ENCODE results near the gene DIP2C. TPM values are rescaled to one million over a fixed set of nuclear protein-coding genes. Genes with fewer than 3 reads are reported as not detected.

DIP2C gene
- polyA plus RNA-seq, 3 donors: 0.11 TPM; not detected in 2

- Histone ChIP-seq H3K36me3 (replicated peaks in 1 of 2; ENCODE audit: control insufficient read depth in 1 of 2, insufficient read depth in 2 of 2, low read length in 2 of 2) (no peaks in the 10 kb centered on the region), H4K20me1 (ENCODE audit: insufficient read depth, low read length) (no peaks in the 10 kb centered on the region), H3K9me3 (replicated peaks in 1 of 2; ENCODE audit: control insufficient read depth in 1 of 2, insufficient read depth in 1 of 2, low read length in 2 of 2) (no peaks in the 10 kb centered on the region), H3K4me2 (replicated peaks; ENCODE audit: extremely low read depth, low read length, poor library complexity, severe bottlenecking) (no peak overlapping the region), H3K9ac (ENCODE audit: insufficient read depth, low read length, poor library complexity, severe bottlenecking) (no peak overlapping the region), H3K27ac (ENCODE audit: low read depth in 1 of 2, low read length in 2 of 2) (no peak overlapping the region), H3K4me1 (ENCODE audit: control insufficient read depth in 1 of 2, insufficient read depth in 2 of 2, low read length in 2 of 2) (no peaks in the 10 kb centered on the region), H3K27me3 (ENCODE audit: control insufficient read depth in 2 of 2, insufficient read depth in 2 of 2, low read length in 2 of 2) (no peaks in the 10 kb centered on the region), H3K79me2 (ENCODE audit: insufficient read depth, low read length) (no peaks in the 10 kb centered on the region), H3K4me3 (replicated peaks in 1 of 3; ENCODE audit: low read depth in 2 of 3, low read length in 3 of 3) (no peak overlapping the region), H2AFZ (ENCODE audit: insufficient read depth, low read depth, low read length, poor library complexity, severe bottlenecking) (no peak overlapping the region)
- Mint-ChIP-seq H3K4me1 (no peaks in the 10 kb centered on the region), H3K36me3 (no peaks in the 10 kb centered on the region), H3K9me3 (peaks cover 0 to 2% (median 0%) of the 10 kb centered on the region in 7 donors), H3K27me3 (ENCODE audit: low read depth in 3 of 3) (peaks cover 3 to 21% (median 7%) of the 10 kb centered on the region in 3 donors), H3K27ac (no peak overlapping the region), H3K4me3 (no peak overlapping the region)
- no peak for TF ChIP-seq CTCF (IDR thresholded peaks at IDR 0.05)
- 96% methylated on average over 13 of the region's 18 CpGs for WGBS (ENCODE audit: insufficient coverage)
- intact Hi-C loops (cut with micrococcal nuclease): no loop called here
- no peak for DNase-seq
Observed at GRCh38 chr10:531541-531940, 157.9 kb downstream of the DIP2C start.

GRCh38 chr10:530717-531116 lies 158.8 kb downstream of the DIP2C start:
- H3K36me3 Mint-ChIP-seq: no peaks in the 10 kb centered on the region
- intact Hi-C loops (cut with micrococcal nuclease): no loop called here
- Histone ChIP-seq H3K4me3 (replicated peaks in 1 of 3; ENCODE audit: low read depth in 2 of 3, low read length in 3 of 3) (no peak overlapping the region), H3K4me2 (replicated peaks; ENCODE audit: extremely low read depth, low read length, poor library complexity, severe bottlenecking) (no peak overlapping the region), H3K27ac (ENCODE audit: low read depth in 1 of 2, low read length in 2 of 2) (no peak overlapping the region), H2AFZ (ENCODE audit: insufficient read depth, low read depth, low read length, poor library complexity, severe bottlenecking) (no peak overlapping the region), H3K27me3 (ENCODE audit: control insufficient read depth in 2 of 2, insufficient read depth in 2 of 2, low read length in 2 of 2) (no peaks in the 10 kb centered on the region), H3K36me3 (replicated peaks in 1 of 2; ENCODE audit: control insufficient read depth in 1 of 2, insufficient read depth in 2 of 2, low read length in 2 of 2) (no peaks in the 10 kb centered on the region), H3K4me1 (ENCODE audit: control insufficient read depth in 1 of 2, insufficient read depth in 2 of 2, low read length in 2 of 2) (no peaks in the 10 kb centered on the region), H4K20me1 (ENCODE audit: insufficient read depth, low read length) (no peaks in the 10 kb centered on the region), H3K79me2 (ENCODE audit: insufficient read depth, low read length) (no peaks in the 10 kb centered on the region), H3K9me3 (replicated peaks in 1 of 2; ENCODE audit: control insufficient read depth in 1 of 2, insufficient read depth in 1 of 2, low read length in 2 of 2) (no peaks in the 10 kb centered on the region), H3K9ac (ENCODE audit: insufficient read depth, low read length, poor library complexity, severe bottlenecking) (no peak overlapping the region)
- 92% methylated on average over 15 of the region's 16 CpGs for WGBS (ENCODE audit: insufficient coverage)
- DNase-seq: no peak
- H3K4me1 Mint-ChIP-seq: no peaks in the 10 kb centered on the region
- H3K27ac Mint-ChIP-seq: no peak overlapping the region
- no peak overlapping the region for H3K4me3 Mint-ChIP-seq
- TF ChIP-seq CTCF (IDR thresholded peaks at IDR 0.05): no peak
- H3K27me3 Mint-ChIP-seq (ENCODE audit: low read depth in 3 of 3): peaks cover 3 to 17% (median 10%) of the 10 kb centered on the region in 3 donors
- H3K9me3 Mint-ChIP-seq: peaks cover 0 to 2% (median 0%) of the 10 kb centered on the region in 7 donors

Measured in CD14-positive monocyte (primary cell).